DMS53 treated with DMSO at 0.1 percent for 48 hours (cell line): ENCODE results near the gene DAB1.
"Not testable (repeated sequence)": the region's sequence is repeated elsewhere in the genome, so short reads cannot be mapped to it uniquely, and the experiment has no call there.

Experiments
- DNase-seq: peaks from one replicate; lab custom pipeline; 2025; ENCODE audit not compliant: unreplicated experiment; lab: John Stamatoyannopoulos, UW

Gene DAB1

DNA sequence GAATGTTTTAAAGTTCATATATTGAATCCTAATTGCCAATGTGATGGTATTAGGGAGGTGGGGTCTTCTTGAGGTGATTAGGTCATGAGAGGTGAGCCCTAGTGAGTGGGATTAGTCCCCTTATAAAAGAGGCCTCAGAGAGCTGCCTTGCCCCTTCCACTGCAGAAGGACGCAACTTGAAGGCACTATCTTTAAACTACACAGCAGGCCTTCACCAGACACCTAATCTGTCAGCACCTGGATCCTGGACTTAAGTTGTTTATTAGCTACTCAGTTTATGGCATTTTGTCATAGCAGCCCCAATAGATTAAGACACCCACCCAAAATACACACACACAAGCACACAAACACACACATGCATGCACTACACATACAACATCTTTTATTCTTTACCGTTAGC lies 61.4 kb downstream of the DAB1 start:
- DNase-seq = no peak

DNA sequence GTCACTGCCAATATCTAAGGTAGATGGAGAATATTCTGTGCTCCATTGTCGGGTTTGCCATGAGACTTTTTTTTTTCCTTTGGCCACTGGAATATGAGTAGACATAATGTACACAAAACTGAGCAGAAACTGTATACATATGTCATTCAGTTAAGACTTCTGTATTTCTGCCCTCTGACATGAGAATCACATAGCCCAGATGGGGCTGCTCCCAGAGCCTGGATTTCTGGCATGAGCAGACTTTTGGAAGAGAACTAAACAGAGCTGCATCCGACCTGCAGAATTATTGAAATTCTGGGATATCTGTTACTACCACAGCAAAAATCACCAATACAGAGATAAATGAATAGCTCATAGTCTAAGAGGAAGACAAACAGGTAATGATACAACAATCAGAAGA lies 62.3 kb downstream of the DAB1 start:
- no peak for DNase-seq

- no peak for DNase-seq
These were observed 62.9 kb downstream of the DAB1 start for GRCh38 chr1:57360846-57361407.

- DNase-seq = no peak
These were observed 66.4 kb downstream of the DAB1 start for GRCh38 chr1:57357462-57357861.

DNA sequence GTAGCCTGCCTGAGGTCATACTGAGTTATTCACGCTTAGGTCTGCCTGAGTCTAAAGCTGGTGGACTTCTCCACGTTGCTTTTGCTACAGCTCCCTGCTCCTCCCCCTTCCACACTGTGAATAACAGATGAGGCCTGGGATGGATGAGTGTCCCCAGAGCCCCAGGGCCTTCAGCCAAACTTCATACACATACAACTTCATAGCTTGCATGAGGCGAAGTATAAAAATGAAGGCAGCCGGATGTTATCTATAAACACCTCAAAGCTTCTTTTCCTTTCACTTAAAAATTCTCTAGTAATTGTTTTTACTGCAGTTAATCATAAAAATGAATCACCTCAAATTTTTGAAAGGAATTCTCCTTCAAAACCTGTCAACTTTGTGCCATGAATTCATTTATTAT lies 70.2 kb downstream of the DAB1 start:
- no peak for DNase-seq

- no peak for DNase-seq
These were observed 73.2 kb downstream of the DAB1 start for GRCh38 chr1:57350610-57351009.

- DNase-seq = no peak
These were observed 74.9 kb downstream of the DAB1 start for GRCh38 chr1:57348921-57349320.

- no peak for DNase-seq
These were observed 77.9 kb downstream of the DAB1 start for GRCh38 chr1:57345916-57346315.

GRCh38 chr1:57344265-57344664 lies 79.6 kb downstream of the DAB1 start:
- DNase-seq = no peak

DNA sequence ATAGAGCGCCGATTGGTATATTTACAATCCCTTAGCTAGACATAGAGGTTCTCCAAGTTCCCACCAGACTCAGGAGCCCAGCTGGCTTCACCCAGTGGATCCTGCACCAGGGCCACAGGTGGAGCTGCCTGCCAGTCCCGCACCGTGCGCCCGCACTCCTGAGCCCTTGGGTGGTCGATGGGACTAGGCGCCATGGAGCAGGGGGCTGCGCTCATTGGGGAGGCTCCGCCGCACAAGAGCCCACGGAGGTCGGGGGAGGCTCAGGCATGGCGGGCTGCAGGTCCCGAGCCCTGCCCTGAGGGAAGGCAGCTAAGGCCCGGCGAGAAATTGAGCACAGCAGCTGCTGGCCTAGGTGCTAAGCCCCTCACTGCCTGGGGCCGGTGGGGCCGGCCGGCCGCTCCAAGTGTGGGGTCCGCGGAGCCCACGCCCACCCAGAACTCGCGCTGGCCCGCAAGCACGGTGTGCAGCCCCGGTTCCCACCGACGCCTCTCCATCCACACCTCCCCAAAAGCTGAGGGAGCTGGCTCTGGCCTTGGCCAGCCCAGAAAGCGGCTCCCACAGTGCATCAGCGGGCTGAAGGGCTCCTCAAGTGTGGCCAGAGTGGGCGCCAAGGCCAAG lies 80.5 kb downstream of the DAB1 start:
- DNase-seq = not testable (repeated sequence)

- no peak for DNase-seq
These were observed 82.1 kb downstream of the DAB1 start for GRCh38 chr1:57341721-57342120.

- no peak for DNase-seq
These were observed 83.4 kb downstream of the DAB1 start for GRCh38 chr1:57340334-57341070.

DNA sequence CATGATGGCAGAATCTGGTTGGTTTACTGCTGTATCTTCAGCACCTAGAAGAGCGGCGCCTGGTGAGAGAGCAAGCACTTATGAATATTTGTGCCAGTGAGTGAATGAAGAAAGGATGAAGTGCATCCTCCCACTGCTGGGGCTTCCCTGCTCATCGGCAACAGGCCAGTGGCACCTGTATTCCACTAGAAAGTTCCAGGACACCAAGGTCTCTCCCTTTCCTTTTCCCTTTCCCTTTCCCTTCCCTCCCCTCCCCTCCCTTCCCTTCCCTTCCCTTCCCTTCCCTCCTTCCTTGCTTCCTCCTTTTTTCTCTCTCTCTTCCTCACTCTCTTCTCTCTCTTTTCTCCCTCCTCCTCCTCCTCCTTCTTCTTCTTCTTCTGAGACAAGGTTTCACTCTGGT lies 86.2 kb downstream of the DAB1 start:
- no peak for DNase-seq

DNA sequence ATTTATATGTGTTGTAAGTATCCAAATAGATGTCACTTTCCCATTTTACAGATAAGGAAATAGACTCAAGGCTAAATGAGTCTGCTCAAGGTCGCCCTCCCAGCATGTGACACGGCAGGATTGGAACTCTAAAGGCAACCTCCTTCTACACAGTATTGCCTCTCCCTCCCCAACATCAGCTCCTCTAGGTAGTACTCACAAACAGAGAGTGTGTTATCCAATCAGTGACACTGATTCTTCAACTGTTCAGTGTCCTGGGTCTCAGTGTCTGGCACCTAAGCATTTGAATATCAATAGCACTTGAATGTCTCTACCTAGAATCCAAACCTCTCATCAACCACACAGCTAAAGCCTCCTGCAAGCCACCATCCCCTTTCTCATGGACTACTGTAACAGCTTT lies 87.1 kb downstream of the DAB1 start:
- no peak for DNase-seq

- no peak for DNase-seq
These were observed 92.2 kb downstream of the DAB1 start for GRCh38 chr1:57331620-57332019.

DNA sequence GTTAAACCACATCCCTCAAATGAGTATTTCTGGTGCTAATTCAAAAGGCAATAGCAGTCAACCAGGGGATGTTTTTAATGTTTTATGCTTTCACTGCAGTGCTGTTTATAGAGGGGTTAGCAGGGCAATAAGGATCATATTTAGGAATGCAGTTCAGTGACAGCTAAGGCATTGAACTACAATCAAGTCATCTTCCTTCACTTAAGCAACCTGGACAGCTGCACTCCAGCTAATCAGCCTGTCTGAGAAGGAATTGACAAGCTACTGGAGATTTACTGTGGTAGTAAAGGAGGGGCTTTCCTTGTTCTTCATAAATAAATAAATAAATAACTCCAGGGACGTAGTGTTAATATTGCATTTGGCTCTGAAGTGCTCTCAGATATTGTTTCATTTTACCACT lies 93.9 kb downstream of the DAB1 start:
- DNase-seq = no peak

DNA sequence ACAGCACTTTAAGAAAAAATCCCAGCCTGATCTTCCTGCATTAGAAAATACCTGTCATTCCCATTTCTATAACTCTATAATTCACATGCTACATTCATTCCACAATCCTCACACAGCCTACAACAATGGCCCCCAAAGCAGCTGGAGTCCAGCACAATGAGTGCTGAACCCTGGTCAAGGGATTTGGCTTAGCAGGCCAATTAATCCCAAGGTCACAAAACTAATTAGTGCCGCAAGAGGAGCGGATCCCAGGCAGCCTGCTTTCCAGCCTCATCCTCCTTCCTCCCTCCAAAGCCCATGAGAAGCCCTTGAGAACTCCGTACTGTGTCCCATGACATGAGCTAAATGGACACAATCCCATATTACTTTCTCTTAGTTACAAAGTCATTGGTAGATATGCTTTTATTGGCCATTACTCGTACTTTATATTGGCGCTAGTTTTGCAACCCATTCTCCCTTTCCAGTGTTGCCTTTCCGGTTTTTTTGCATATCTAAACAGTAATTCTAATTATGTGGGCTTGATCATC lies 94.8 kb downstream of the DAB1 start:
- no peak for DNase-seq

- DNase-seq = no peak
These were observed 95.9 kb downstream of the DAB1 start for GRCh38 chr1:57327946-57328345.

GRCh38 chr1:57327336-57327735 lies 96.5 kb downstream of the DAB1 start:
- DNase-seq = no peak

DNA sequence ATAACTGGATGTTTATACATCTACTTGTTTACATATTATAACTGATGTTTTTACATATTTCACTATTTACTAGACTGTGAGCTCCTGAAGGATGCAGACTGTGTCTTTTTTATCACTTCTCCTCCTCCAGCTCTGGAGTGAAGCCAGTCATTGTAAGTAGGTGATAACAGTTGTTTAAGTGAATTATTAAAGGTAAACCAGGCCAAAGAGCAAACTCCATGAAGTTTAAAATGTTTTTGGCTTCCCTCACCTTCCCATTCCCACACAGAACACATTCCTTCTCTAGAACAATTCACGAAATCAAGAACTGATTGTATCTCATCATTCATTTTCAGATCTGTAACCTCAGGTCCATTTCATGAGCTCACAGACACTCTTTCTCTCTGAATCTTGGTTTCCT lies 98.3 kb downstream of the DAB1 start:
- DNase-seq = no peak

DNA sequence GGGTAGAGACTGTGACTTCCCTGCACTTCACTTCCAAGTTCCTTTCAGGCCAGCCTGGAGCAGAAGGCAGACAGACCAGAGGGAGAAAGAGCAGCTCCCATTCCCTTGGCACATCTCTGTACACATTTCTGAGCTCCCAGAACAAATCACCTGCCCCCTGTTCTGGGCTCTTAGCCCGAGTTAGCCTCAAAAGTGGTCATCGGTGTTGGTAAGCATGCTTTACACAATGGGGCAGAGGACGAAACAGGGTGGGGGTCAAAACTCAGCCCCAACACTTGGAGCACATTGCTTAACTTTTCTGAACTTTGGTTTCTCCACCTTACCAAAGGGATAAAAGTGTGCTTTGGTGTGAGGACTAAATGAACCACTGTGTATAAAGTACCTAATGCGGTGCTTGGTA lies 98.7 kb downstream of the DAB1 start:
- DNase-seq = no peak

DNA sequence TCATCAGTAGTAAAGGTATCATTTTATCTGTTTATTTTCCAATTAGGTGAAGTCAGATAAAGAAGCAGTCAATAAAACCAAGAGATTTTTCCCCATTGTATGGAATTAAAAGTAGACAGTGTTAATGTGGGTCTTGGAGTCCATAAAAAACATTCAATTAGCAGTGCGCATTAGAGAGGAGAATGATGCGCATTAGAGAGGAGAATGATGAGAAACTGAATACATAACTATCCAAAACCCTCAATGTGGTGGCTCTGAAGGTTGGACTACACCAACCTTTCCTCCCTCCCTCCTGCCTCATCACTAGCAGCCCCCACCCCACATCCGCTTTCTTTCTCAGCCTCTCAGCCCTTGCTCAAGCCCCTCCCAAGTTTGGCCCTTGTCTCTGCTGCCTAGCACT lies 99.5 kb downstream of the DAB1 start:
- DNase-seq = no peak
